Colon (tissue), 2 donors: ENCODE results near the gene ARHGAP10.
"Not testable (repeated sequence)": the region's sequence is repeated elsewhere in the genome, so short reads cannot be mapped to it uniquely, and the experiment has no call there.

Source experiments
- FAIRE-seq: peaks from 2 replicates; lab custom pipeline; 2012; peaks lifted over from hg19 to GRCh38; lab: Jason Lieb, UNC
- donor health status: control.
- donor health status: control.

ARHGAP10 gene

GRCh38 chr4:147847751-147848590, 116.1 kb downstream of the ARHGAP10 start:
- no peak for FAIRE-seq

- no peak for FAIRE-seq
These were observed 116.7 kb downstream of the ARHGAP10 start for GRCh38 chr4:147848634-147849033.

- FAIRE-seq: no peak
These were observed 119.2 kb downstream of the ARHGAP10 start for GRCh38 chr4:147851135-147851534.

- FAIRE-seq: no peak
These were observed 121.8 kb downstream of the ARHGAP10 start for GRCh38 chr4:147853706-147854105.

- FAIRE-seq: no peak
These were observed 122.3 kb downstream of the ARHGAP10 start for GRCh38 chr4:147854154-147854553.

GRCh38 chr4:147855571-147856009, 123.7 kb downstream of the ARHGAP10 start:
- FAIRE-seq: no peak

GRCh38 chr4:147860960-147861359, 129.1 kb downstream of the ARHGAP10 start:
- FAIRE-seq: no peak

- no peak for FAIRE-seq
These were observed 130.3 kb downstream of the ARHGAP10 start for GRCh38 chr4:147862043-147862692.

GRCh38 chr4:147863111-147863747, 131.3 kb downstream of the ARHGAP10 start:
- FAIRE-seq: no peak

- no peak for FAIRE-seq
These were observed 132.1 kb downstream of the ARHGAP10 start for GRCh38 chr4:147863808-147864472.

- no peak for FAIRE-seq
These were observed 132.7 kb downstream of the ARHGAP10 start for GRCh38 chr4:147864607-147865006.

GRCh38 chr4:147865926-147866325, 134.0 kb downstream of the ARHGAP10 start:
- no peak for FAIRE-seq

GRCh38 chr4:147866532-147867271, 134.8 kb downstream of the ARHGAP10 start:
- peak; percentile 88 for FAIRE-seq

GRCh38 chr4:147874109-147874508, 142.2 kb downstream of the ARHGAP10 start:
- no peak for FAIRE-seq

GRCh38 chr4:147877308-147877771, 145.5 kb downstream of the ARHGAP10 start:
- no peak for FAIRE-seq

- no peak for FAIRE-seq
These were observed 147.8 kb downstream of the ARHGAP10 start for GRCh38 chr4:147879676-147880075.

- no peak for FAIRE-seq
These were observed 148.6 kb downstream of the ARHGAP10 start for GRCh38 chr4:147880511-147880910.

- FAIRE-seq: no peak
These were observed 152.6 kb downstream of the ARHGAP10 start for GRCh38 chr4:147884536-147884935.

GRCh38 chr4:147885216-147885615, 153.3 kb downstream of the ARHGAP10 start:
- not testable (repeated sequence) for FAIRE-seq

- FAIRE-seq: no peak
These were observed 159.7 kb downstream of the ARHGAP10 start for GRCh38 chr4:147891476-147892115.

GRCh38 chr4:147899512-147899911, 167.6 kb downstream of the ARHGAP10 start:
- no peak for FAIRE-seq
